NCI-H2196 treated with DMSO at 0.1 percent for 48 hours (cell line): ENCODE data around the gene FADS6.

Source experiments
- DNase-seq: peaks from one replicate; lab custom pipeline; 2025; ENCODE audit not compliant: unreplicated experiment; lab: John Stamatoyannopoulos, UW

Gene FADS6, protein sequence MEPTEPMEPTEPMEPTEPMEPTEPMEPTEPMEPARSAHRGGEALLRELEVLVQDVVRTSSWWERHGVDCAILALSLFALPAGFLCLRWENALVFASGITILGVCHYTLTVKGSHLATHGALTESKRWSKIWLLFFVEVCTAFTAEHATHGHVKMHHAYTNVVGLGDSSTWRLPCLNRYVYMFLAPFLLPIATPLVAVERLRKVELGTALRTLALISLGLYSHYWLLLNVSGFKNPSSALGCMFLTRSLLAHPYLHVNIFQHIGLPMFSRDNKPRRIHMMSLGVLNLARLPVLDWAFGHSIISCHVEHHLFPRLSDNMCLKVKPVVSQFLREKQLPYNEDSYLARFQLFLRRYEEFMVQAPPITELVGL

DNA sequence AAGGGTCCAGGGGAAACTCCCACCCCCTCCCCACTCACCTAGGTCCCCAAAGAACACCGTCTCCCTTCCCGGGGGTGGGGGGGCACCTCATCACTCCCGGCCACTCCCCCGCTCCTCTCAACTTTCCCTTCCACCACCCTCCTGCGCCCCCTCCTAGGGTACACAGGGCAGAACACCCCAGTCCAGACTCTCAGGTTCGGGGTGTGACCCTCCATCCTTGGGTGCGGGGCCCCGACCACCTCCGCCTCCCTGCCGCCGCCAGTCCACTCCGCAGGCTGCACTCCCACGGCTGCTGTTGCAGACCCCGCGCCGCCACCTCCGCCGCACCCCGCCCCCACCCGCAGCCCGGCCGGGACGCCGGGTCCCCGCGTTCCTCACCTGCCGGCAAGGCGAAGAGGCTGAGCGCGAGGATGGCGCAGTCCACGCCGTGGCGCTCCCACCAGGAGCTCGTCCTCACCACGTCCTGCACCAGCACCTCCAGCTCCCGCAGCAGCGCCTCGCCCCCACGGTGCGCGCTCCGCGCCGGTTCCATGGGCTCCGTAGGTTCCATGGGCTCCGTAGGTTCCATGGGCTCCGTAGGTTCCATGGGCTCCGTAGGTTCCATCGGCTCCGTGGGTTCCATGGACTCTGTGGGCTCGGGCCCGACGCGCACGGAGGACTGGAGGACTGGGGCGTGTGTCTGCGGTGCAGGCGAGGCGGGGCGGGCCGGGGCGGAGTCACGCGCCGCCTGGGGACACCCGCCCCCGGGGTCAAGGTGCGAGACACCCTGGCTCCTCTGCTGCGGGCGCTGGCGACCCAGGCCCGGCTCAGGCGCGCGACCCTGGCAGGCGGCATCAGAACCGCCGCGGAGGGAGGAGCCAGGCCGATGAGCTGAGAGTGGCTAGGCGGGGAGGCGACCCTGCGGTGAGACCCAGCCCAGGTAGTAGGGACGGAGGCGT is at the start of gene FADS6:
Gene FADS6 (minus strand): TSS at position 660 of the 938 bp plus-strand sequence. CDS start 38 bp downstream, at position 622.
- no peak for DNase-seq

DNA sequence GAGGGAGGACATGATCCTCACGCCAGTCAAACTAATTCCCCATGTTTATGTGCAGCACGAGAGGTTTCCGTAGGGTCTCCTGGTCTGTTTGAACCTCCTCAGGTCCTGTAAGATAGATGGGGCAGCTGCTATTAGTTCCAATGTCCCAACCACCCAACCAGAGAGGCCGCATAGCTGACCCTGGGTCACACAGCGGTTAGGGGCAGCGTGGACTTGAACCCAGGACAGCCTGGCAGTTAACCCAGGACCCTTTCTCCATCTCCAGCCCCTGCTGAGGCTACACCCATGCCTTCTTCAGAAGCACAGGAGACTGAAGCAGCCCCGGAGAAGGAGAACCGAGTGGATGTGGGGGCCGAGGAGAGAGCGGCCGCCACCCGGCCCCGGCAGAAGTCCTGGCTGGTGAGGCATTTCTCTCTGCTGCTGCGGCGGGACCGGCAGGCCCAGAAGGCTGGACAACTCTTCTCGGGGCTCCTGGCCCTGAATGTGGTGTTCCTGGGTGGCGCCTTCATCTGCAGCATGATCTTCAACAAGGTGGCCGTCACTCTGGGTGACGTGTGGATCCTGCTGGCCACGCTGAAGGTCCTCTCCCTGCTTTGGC is 47.8 kb upstream of the FADS6 start:
- no peak for DNase-seq

DNA sequence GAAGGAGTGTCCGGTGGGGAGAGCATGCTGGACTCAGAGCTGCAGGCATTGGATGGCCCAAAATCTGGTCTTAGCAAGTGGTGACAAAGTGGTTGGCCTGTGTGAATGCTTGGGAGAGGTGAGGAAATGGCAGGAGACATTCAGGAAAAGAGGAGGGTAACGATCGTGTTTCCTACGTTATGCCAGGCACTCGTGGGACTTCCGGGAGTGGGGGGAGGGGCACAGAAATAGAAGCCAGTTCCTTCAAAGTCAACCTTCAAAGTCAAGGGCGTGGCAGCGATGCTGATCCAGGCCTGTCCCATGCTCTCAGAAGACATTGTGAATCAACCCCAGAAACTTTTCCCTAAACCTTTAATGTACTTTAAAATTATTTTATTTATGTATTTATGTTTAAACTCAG is 46.1 kb upstream of the FADS6 start:
- no peak for DNase-seq

DNA sequence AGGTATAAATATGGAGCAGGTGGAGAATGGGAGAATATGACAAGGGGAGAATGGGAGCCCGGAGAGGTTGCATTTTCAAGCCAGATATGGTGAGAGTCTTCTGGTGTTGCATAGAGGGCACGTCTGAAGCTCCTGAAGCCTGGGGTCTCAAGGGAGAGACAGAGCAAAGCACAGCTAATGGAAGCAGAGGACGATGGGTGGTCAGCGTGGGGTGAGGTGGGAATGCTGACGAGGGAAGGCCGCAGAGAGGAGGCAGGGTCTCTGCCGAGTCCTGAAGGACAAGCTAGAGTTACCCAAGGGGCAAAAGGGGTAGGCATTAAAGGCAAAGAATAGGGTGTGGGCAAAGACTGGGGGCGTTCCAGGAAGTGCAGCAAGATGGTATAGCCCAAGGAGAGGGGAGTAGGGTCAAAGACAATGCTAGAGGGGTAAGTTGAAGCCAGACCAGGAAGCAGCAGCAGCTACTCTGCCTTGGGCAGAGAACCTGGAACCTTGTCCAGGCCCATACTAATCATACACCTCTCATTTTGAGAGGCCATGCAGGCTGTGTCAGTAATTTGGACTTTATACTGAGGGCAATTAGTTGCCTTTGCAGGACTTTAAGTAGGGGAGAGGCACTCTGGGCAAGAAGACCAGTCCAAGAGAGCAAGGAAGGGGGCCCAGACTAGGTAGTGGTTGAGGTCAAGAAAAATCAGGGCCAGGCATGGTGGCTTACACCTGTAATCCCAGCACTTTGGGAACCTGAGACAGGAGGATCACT is 44.9 kb upstream of the FADS6 start:
- DNase-seq: no peak

DNA sequence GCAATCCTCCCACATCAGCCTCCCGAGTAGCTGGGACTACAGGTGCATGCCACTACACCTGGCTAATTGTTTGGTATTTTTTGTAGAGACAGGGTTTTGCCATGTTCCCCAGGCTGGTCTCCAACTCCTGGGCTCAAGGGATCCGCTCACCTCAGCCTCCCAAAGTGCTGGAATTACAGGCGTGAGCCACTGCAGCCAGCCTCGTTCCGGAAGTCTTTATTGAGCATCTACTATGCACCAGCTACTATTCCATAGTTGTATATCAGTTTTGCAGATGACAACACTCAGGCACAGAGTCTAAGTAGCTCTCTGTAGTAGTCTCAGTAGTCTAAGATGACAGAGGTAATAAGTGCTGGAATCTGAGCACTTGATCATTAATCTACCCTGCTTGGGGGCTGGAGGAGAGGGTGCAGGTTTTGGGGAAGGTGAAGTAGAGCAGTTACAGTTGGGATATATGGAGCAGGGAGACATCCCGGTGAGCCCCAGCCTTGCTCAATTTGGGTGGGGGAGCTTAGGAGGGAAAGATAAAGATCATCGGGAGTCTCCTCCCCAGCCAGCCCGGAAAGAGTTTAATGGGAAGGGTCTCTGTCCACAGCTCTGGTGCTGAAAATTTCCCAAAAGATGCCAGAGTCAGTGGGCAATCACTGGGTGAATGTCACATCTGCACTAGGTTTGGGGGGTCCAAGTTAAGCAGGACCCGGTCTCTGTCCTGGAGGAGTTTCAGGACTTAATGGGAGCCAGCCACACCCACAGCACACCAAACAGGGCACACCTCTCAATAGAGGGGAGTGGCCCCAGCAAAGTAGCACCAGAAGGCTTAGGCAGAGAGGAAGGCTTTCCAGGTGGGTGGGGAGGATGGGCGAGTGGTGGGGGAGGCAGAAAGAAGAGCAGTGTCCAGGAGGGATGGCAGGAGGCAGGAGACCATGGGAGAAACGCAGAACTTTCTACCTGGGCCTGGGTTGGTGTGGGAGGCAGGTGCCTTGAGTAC is 43.9 kb upstream of the FADS6 start:
- no peak for DNase-seq

DNA sequence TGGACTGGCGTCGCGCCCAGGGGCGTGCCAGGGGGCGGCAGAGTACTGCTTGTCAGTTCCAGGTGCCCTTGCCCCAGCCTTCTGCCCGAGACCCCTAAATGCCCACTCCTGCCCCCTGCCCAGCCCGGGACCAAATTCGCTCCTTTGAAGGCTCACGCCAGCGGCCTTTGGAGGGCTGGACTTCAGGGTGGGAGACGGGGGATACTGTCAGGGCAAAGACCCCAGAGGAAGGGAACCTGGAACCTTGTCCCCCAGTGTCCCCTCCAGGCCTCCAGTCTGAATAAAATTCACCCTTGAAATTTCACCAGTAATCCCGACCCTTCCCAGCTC is 43.0 kb upstream of the FADS6 start:
- no peak for DNase-seq

DNA sequence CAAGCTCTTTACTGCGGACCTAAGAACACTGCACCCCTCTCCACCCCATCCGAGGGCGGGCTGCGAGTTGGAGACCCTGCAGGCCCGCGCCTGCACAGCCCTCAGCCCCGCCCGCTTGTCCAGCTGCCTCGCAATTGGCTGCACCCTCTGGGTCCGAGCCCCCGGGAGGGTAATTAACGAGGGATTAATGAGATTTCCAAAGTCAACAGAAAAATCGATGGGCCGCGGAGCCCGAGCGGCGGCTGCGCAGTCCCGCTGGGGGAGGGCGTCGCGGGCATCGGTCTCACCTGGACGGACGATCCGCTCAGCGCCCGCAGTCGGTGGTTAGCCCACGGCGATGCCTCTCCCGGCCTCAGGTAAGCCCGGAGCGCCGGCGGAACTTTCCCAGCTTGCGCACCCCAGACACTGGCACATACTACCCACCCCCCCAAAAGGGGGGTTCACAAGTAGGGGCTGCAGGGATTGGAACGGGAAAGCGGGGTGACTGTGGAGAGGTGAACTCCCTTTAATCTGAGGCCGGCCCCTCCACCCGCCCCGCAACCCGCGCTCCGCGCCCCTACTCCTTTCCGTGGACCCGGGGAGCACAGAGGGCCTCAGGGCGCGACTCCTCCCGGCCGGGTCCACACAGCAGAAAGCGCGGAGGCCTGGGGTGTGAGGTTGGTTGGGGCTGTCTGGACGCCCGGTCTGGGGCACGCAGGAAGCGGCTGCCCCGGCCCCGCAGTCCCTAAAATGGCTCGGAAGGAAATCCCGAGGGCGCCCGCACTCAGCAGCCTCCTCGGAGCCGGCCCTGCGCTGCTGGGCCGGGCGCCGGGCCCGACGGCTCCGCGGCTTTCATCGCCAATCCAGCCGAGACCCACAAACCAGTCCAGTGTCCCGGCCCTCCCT is 42.4 kb upstream of the FADS6 start, which contains the start of gene OTOP3:
Gene OTOP3 (plus strand): TSS at position 314 of the 885 bp plus-strand sequence. CDS start 24 bp downstream, at position 338.
- DNase-seq: no peak

DNA sequence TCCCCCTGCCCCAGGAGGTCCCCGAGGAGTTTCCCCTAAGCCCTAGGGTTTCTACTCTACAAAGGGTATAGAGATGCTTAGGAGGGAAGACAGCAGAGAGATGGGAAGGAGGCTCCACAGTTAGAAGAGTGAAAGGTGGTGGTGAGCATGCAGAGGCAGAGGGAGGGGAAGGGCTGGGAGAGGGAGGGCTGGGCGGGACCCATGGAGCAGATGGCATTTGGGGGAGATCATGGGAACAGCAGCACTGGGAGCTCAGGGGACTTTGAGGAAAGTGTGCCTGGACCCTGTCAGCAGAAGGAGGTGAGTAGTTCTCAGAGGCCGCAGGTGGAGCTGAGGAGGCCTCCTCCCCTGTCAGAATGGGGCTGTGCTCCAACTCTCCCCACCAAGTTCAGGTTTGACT is 41.6 kb upstream of the FADS6 start:
- DNase-seq: no peak

DNA sequence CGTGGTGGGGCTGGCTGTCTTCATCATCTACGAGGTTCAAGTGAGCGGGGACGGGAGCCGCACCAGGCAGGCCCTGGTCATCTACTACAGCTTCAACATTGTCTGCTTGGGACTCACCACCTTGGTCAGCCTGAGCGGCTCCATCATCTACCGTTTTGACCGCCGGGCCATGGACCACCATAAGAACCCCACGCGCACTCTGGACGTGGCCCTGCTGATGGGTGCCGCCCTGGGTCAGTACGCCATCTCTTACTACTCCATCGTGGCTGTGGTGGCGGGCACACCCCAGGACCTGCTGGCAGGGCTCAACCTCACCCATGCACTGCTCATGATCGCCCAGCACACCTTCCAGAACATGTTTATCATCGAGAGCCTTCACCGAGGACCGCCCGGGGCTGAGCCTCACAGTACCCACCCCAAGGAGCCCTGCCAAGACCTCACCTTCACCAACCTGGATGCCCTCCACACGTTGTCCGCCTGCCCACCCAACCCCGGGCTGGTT is 37.2 kb upstream of the FADS6 start:
- DNase-seq: no peak

DNA sequence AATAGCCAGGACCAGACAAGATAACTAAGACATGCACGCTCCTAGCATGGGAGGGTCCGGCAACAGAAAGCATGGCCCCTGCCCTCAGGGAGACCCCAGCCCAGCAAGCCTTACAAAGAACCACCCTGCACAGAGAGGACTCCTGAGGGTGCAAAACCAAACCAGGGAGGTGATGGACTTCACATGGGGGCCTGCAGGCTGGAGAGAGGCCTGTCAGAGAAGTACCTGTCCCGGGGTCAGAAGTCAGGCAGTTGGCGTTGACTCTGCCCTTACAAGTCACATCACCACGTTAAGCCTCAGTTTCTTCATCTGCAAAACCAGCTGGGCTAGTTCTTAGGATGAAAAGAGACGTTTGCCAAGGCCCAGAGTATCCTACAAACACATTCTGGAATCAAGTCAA is 35.4 kb upstream of the FADS6 start:
- no peak for DNase-seq

DNA sequence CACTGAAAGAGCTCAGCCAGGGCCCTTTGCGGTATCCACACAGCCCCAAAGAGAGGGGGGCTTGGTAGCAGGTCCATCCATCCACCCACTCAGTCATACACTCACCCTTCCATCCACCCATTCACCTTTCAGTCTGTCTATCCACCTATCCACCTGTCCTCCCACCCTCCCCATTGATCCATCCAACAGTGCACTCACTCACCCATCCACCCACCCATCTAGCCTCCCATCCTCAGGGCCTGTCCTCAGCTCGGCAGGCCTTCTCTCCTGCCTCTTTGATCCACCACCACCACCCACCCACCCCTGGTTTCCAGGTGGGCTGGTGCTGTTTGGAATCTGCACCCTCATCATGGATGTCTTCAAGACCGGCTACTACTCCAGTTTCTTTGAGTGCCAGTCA is 31.8 kb upstream of the FADS6 start:
- DNase-seq: no peak

DNA sequence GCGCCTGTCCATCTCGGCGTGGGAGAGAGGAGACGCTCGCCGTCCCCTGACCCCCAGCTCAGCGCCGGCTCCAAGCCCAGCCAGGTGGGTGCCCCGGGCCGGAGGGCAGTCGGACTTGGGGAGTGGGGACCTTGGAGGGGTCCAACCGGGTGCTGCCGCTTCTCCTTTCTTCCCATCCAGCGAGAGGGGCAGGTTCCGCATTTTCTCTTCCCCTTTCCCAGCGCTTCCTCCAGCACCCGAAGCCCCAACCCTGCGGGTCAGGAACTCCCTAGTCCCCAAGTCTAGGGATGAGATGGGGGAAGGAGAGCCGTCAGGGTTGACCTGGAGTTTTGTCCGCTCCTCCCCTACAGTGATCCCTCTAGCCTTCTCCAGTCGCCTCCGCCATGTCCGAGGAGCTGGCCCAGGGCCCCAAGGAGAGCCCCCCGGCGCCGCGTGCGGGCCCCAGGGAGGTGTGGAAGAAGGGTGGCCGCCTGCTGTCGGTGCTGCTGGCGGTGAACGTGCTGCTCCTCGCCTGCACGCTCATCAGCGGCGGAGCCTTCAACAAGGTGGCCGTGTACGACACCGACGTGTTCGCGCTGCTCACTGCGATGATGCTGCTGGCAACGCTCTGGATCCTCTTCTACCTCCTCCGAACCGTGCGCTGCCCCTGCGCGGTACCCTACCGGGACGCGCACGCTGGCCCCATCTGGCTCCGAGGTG is 31.0 kb upstream of the FADS6 start, which contains the start of gene OTOP2:
Gene OTOP2 (plus strand): TSS at position 24 of the 699 bp plus-strand sequence. CDS start 360 bp downstream, at position 384.
- no peak for DNase-seq

DNA sequence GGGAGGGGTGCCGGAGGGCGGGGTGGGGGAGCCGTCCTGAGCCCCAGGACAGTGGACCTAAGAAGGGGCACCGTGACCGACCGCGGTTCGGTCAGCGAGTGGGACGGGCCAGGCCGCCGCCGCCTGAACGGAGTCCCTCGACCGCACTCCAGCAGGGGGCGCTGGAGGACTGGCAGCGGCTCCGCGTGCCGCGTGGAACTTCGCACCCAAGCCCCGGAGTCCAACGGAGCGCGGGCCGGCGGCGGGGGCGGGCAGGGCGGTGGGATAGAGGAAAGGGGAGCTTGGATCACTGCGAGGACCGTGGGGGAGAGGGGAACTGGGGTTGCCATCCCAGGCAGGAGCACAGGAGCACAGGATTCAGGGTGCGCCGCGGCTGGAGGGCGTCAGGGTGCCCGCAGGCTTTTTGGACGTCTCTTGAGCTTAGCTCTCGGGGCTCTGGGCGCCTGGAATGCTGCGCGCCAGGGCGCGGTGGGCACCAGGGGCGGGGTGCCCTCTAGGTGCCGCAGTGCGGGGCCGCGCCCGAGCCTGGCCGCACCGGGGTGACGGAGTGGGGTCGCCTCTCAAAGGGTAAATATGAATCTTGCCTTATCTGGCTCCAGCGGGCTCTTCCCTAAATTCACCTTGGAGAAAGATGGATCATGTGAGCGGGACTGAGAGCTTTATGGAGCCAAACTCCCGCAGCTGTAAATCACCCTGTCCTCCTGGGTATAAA is 30.3 kb upstream of the FADS6 start:
- peak; percentile 21 for DNase-seq

DNA sequence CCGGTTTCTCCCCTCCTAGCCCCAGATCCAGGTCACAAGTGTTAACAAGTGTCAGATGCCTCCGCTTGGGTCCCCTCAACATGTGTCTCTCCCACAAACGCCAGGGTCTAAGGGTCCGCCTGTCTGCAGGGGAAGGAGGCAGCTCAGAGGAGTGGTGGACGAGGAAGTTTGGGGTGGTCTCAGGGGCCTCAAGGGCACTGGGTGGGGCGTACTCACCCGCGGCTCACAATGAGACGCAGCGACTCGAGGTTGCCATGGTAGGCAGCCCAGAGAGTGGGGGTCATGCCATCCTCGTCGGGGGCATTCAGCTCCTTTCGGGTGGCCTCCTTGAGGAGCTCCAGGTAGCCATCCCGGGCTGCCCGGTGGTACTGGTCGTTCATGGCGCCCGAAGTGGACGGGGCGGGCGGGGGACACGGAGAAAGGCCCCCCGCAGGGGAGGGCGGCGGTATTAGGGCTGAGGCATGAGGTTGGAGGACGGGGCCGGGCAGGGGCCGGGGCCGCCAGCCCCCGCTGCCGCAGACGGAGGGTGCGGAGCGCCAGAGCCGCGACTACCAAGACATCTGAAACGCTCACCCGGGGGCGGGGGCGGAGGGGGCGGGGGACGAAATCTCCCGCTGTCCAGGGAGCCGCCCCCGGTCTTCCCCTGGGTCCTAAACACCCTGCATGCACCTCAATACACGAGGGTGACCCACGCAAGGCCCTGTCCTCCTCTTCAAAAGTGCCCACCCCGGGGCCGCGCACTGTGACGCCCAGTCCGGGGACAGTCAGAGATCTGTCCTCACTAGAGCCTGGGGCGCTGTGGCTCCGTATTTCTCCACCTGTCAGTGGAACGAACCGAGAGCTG is 29.5 kb upstream of the FADS6 start, which contains the start of gene USH1G:
Gene USH1G (minus strand): TSS at position 562 of the 844 bp plus-strand sequence. CDS start 182 bp downstream, at position 380.
- DNase-seq: no peak

DNA sequence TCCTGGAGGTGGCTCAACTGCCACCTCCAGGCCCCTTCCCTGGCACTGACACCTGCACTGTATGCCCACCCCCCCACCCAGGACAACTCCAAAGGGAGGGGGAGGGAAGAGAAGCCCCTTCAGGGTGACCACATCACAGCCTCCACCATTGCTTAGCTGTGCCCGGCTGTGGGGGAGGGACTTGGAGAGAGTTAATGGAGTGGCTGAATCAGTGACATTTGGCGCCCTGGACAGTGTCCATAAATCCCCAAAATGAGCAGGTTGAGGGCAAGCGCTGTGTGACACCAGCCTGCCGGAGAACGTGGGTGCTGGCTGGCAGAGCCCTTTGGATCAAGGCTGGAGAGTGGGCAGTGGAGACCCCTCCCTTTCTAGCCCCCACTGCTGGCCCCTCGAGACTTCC is 28.7 kb upstream of the FADS6 start:
- DNase-seq: no peak

DNA sequence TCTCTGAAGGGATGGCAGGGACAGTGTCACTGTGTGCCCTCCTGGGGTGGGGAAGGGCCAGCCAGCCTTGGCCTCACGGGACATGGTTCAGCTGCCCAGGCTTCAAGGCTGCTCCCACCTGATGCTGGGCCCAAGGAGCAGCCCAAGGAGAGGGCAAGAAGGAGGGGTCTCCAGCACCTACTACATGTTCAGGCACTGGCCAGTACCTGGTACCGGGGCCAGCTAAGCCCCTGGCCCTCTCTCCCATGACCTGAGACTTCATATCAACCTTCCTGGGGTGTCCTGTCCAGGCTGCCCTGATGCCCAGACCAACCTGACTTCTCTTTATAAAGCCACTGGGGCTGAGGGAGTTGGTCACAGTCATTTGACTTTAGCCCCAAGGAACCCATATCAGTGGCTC is 28.3 kb upstream of the FADS6 start:
- no peak for DNase-seq
